ENCODE data around the gene EMX1. TPM values are rescaled to one million over a fixed set of nuclear protein-coding genes. Genes with fewer than 3 reads are reported as not detected.

EMX1 gene
- total and polyA plus RNA-seq, 2 donors (not counting 1 experiment from before 2014, with no cell fraction given), result not detected

GRCh38 chr2:72933207-72933606, 15.9 kb downstream of the EMX1 start:
- H2AFZ ChIP-seq (ENCODE audit: low read length), result no peak overlapping the region
- H3K9me3 ChIP-seq (ENCODE audit: control insufficient read depth, insufficient read depth, low read depth, low read length), result no peaks in the 10 kb centered on the region
- no peaks in the 10 kb centered on the region for H3K79me2 ChIP-seq (ENCODE audit: control insufficient read depth, insufficient read depth, low read length)
- no peaks in the 10 kb centered on the region for H3K36me3 ChIP-seq (ENCODE audit: control insufficient read depth, insufficient read depth, low read length)
- peaks cover 31% of the 10 kb centered on the region for H3K27me3 ChIP-seq (ENCODE audit: control insufficient read depth, insufficient read depth, low read length)
- H3K27ac ChIP-seq (ENCODE audit: insufficient read depth, low read length), result no peak overlapping the region
- H3K4me2 ChIP-seq (ENCODE audit: extremely low read depth, insufficient read depth, low read length), result no peak overlapping the region
- TF ChIP-seq EZH2 (IDR thresholded peaks at IDR 0.05; ENCODE audit: low read length, missing control alignments) (no peak), CTCF (conservative IDR thresholded peaks at IDR 0.05 in 1 of 2, IDR thresholded peaks at IDR 0.05 in 1 of 2; ENCODE audit: low read depth in 1 of 2, low read length in 2 of 2) (no peak)
- no peaks in the 10 kb centered on the region for H3K4me1 ChIP-seq (ENCODE audit: control insufficient read depth, extremely low read depth, insufficient read depth, low read length)
- no peaks in the 10 kb centered on the region for H4K20me1 ChIP-seq (ENCODE audit: control insufficient read depth, extremely low read depth, insufficient read depth, low read length)
- no peak for DNase-seq (ENCODE audit: low read depth in 2 of 2)
- no peak overlapping the region for H3K9ac ChIP-seq (ENCODE audit: insufficient read depth, low read length)
- H3K4me3 ChIP-seq (replicated peaks in 1 of 4; ENCODE audit: control extremely low read depth in 1 of 4, insufficient read depth in 1 of 4, low read depth in 3 of 4, low read length in 4 of 4), result no peak overlapping the region

GRCh38 chr2:72933646-72934151, 16.4 kb downstream of the EMX1 start:
- no peaks in the 10 kb centered on the region for H4K20me1 ChIP-seq (ENCODE audit: control insufficient read depth, extremely low read depth, insufficient read depth, low read length)
- no peaks in the 10 kb centered on the region for H3K79me2 ChIP-seq (ENCODE audit: control insufficient read depth, insufficient read depth, low read length)
- H3K4me1 ChIP-seq (ENCODE audit: control insufficient read depth, extremely low read depth, insufficient read depth, low read length), result no peaks in the 10 kb centered on the region
- DNase-seq (ENCODE audit: low read depth in 2 of 2), result no peak
- no peaks in the 10 kb centered on the region for H3K9me3 ChIP-seq (ENCODE audit: control insufficient read depth, insufficient read depth, low read depth, low read length)
- no peak overlapping the region for H3K4me3 ChIP-seq (replicated peaks in 1 of 4; ENCODE audit: control extremely low read depth in 1 of 4, insufficient read depth in 1 of 4, low read depth in 3 of 4, low read length in 4 of 4)
- no peak overlapping the region for H3K9ac ChIP-seq (ENCODE audit: insufficient read depth, low read length)
- TF ChIP-seq CTCF (conservative IDR thresholded peaks at IDR 0.05 in 1 of 2, IDR thresholded peaks at IDR 0.05 in 1 of 2; ENCODE audit: low read depth in 1 of 2, low read length in 2 of 2), result no peak
- no peak for TF ChIP-seq EZH2 (IDR thresholded peaks at IDR 0.05; ENCODE audit: low read length, missing control alignments)
- H3K36me3 ChIP-seq (ENCODE audit: control insufficient read depth, insufficient read depth, low read length), result no peaks in the 10 kb centered on the region
- no peak overlapping the region for H2AFZ ChIP-seq (ENCODE audit: low read length)
- H3K4me2 ChIP-seq (ENCODE audit: extremely low read depth, insufficient read depth, low read length), result no peak overlapping the region
- H3K27me3 ChIP-seq (ENCODE audit: control insufficient read depth, insufficient read depth, low read length), result peaks cover 27% of the 10 kb centered on the region
- no peak overlapping the region for H3K27ac ChIP-seq (ENCODE audit: insufficient read depth, low read length)

GRCh38 chr2:72934683-72935610, 17.6 kb downstream of the EMX1 start:
- Histone ChIP-seq H3K36me3 (ENCODE audit: control insufficient read depth, insufficient read depth, low read length) (no peaks in the 10 kb centered on the region), H3K9me3 (ENCODE audit: control insufficient read depth, insufficient read depth, low read depth, low read length) (no peaks in the 10 kb centered on the region), H3K4me1 (ENCODE audit: control insufficient read depth, extremely low read depth, insufficient read depth, low read length) (no peaks in the 10 kb centered on the region), H3K27ac (ENCODE audit: insufficient read depth, low read length) (no peak overlapping the region), H3K27me3 (ENCODE audit: control insufficient read depth, insufficient read depth, low read length) (peaks cover 20% of the 10 kb centered on the region), H2AFZ (ENCODE audit: low read length) (no peak overlapping the region), H3K4me3 (replicated peaks in 1 of 4; ENCODE audit: control extremely low read depth in 1 of 4, insufficient read depth in 1 of 4, low read depth in 3 of 4, low read length in 4 of 4) (no peak overlapping the region), H4K20me1 (ENCODE audit: control insufficient read depth, extremely low read depth, insufficient read depth, low read length) (no peaks in the 10 kb centered on the region), H3K79me2 (ENCODE audit: control insufficient read depth, insufficient read depth, low read length) (no peaks in the 10 kb centered on the region), H3K4me2 (ENCODE audit: extremely low read depth, insufficient read depth, low read length) (no peak overlapping the region), H3K9ac (ENCODE audit: insufficient read depth, low read length) (no peak overlapping the region)
- no peak for DNase-seq (ENCODE audit: low read depth in 2 of 2)
- TF ChIP-seq EZH2 (IDR thresholded peaks at IDR 0.05; ENCODE audit: low read length, missing control alignments) (no peak), CTCF (conservative IDR thresholded peaks at IDR 0.05 in 1 of 2, IDR thresholded peaks at IDR 0.05 in 1 of 2; ENCODE audit: low read depth in 1 of 2, low read length in 2 of 2) (no peak)
